Loucy (cell line): ENCODE results near the gene FMNL2.

Source experiments
- H2AFZ ChIP-seq: fragments of 200-600 bp; sonication (generic); 2 replicates; pipeline ENCODE4 v1.6.0; 2016; ENCODE audit warnings: antibody characterized with exemption, mild to moderate bottlenecking, low read length, moderate library complexity
- H3F3A ChIP-seq: fragments of 200-600 bp; 2 replicates; pipeline ENCODE4 v1.6.0; 2016; ENCODE audit warnings: antibody characterized with exemption, low read depth, mild to moderate bottlenecking
- H3K27me3 ChIP-seq: fragments of 200-600 bp; sonication (generic); 2 replicates; pipeline ENCODE4 v1.6.1; 2014; ENCODE audit warnings: low read length, mild to moderate bottlenecking; ENCODE audit not compliant: insufficient read depth, poor library complexity, severe bottlenecking
- H3K36me3 ChIP-seq: fragments of 200-600 bp; sonication (generic); 2 replicates; pipeline ENCODE4 v1.6.1; 2016; ENCODE audit warnings: low read length; ENCODE audit not compliant: insufficient read depth
- H3K4me1 ChIP-seq: fragments of 200-600 bp; sonication (generic); 2 replicates; pipeline ENCODE4 v1.5.1; 2014; ENCODE audit warnings: low read length, mild to moderate bottlenecking; ENCODE audit not compliant: insufficient read depth, poor library complexity, severe bottlenecking
- H3K4me2 ChIP-seq: fragments of 200-600 bp; sonication (generic); 2 replicates; pipeline ENCODE4 v1.6.0; 2014; ENCODE audit warnings: antibody characterized with exemption, low read length, low read depth, mild to moderate bottlenecking; ENCODE audit not compliant: poor library complexity, severe bottlenecking
- H3K4me3 ChIP-seq: fragments of 200-600 bp; sonication (generic); 2 replicates; pipeline ENCODE4 v1.5.1; 2014; ENCODE audit warnings: low read length, mild to moderate bottlenecking, mixed read lengths; ENCODE audit not compliant: poor library complexity, severe bottlenecking
- H3K79me2 ChIP-seq: fragments of 200-600 bp; sonication (generic); 2 replicates; pipeline ENCODE4 v1.6.1; 2014; ENCODE audit warnings: low read length; ENCODE audit not compliant: insufficient read depth
- H3K9ac ChIP-seq: fragments of 200-600 bp; sonication (generic); 2 replicates; pipeline ENCODE4 v1.6.0; 2014; ENCODE audit warnings: mild to moderate bottlenecking, low read depth, low read length, moderate library complexity; ENCODE audit not compliant: poor library complexity, severe bottlenecking
- H3K9me2 ChIP-seq: fragments of 200-600 bp; sonication (generic); replicated peaks from 2 replicates; pipeline ENCODE4 v1.6.1; 2016; ENCODE audit warnings: low read depth, low read length, mixed read lengths
- H3K9me3 ChIP-seq: fragments of 200-600 bp; sonication (generic); 2 replicates; pipeline ENCODE4 v1.6.1; 2014; ENCODE audit warnings: mild to moderate bottlenecking, antibody characterized with exemption, low read length, low read depth; ENCODE audit not compliant: insufficient read depth
- H4K20me1 ChIP-seq: fragments of 200-600 bp; sonication (generic); 2 replicates; pipeline ENCODE4 v1.6.0; 2014; ENCODE audit warnings: antibody characterized with exemption, low read length, mild to moderate bottlenecking; ENCODE audit not compliant: insufficient read depth, poor library complexity, severe bottlenecking
- EZH2phosphoT487 ChIP-seq: fragments of 200-600 bp; IDR thresholded peaks from 2 replicates; pipeline ENCODE4 v1.6.1; 2018; ENCODE audit warnings: antibody characterized with exemption, mild to moderate bottlenecking, moderate library complexity, borderline replicate concordance
- TF ChIP-seq, protein P1 (sequence below): fragments of 200-600 bp; sonication (generic); conservative IDR thresholded peaks from 2 replicates; pipeline ENCODE4 v1.5.1; 2014; ENCODE audit warnings: mild to moderate bottlenecking, antibody characterized with exemption, low read length

FMNL2 gene

DNA sequence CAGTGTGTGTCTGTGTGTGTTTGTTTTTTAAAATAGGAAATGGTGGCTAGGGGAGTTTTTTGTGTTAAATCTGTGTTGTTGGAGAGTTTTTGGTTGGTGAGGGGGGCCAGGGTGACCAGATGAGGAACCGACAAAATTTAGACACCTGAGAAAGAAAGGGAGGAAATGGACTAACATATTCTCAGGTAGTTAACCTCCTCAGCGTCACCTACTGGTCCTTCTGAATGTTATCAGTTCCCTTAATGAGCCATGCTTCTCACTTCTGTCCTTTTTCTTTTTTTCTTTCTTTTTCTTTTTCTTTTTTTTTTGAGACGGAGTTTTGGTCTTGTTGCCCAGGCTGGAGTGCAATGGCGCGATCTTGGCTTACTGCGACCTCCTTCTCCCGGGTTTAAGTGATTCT is 107.0 kb downstream of the FMNL2 start:
- no peak for TF ChIP-seq EZH2phosphoT487
- TF ChIP-seq, protein P1, sequence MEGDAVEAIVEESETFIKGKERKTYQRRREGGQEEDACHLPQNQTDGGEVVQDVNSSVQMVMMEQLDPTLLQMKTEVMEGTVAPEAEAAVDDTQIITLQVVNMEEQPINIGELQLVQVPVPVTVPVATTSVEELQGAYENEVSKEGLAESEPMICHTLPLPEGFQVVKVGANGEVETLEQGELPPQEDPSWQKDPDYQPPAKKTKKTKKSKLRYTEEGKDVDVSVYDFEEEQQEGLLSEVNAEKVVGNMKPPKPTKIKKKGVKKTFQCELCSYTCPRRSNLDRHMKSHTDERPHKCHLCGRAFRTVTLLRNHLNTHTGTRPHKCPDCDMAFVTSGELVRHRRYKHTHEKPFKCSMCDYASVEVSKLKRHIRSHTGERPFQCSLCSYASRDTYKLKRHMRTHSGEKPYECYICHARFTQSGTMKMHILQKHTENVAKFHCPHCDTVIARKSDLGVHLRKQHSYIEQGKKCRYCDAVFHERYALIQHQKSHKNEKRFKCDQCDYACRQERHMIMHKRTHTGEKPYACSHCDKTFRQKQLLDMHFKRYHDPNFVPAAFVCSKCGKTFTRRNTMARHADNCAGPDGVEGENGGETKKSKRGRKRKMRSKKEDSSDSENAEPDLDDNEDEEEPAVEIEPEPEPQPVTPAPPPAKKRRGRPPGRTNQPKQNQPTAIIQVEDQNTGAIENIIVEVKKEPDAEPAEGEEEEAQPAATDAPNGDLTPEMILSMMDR = no peak
- no peaks in the 10 kb centered on the region for H3K4me1 ChIP-seq
- H3K9ac ChIP-seq = no peak overlapping the region
- H2AFZ ChIP-seq = no peak overlapping the region
- H3K36me3 ChIP-seq = no peaks in the 10 kb centered on the region
- no peaks in the 10 kb centered on the region for H3K27me3 ChIP-seq
- H3K9me2 ChIP-seq = no peaks in the 10 kb centered on the region
- H3K79me2 ChIP-seq = no peaks in the 10 kb centered on the region
- H3K9me3 ChIP-seq = no peaks in the 10 kb centered on the region
- H3K4me3 ChIP-seq = no peak overlapping the region
- H4K20me1 ChIP-seq = no peaks in the 10 kb centered on the region
- H3F3A ChIP-seq = no peaks in the 10 kb centered on the region
- no peak overlapping the region for H3K4me2 ChIP-seq

DNA sequence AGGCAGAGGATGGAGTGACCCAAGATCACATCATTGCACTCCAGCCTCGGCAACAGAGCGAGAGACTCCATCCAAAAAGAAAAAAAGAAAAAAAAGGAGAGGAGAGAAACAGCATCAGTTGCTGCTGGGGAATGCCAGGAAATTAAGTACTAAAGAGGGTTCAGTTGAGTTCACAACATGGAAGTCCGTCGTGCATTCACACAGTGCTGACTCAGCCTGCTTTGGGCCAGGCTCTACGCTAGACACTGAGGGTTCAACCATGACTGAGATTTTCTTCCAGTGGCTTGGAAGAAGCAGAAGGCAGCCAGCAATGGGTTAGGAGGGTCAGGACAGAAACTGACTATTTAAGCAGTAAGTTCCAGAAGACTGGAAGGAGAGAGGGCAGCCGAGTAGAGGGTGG is 108.8 kb downstream of the FMNL2 start:
- no peaks in the 10 kb centered on the region for H3K36me3 ChIP-seq
- H3K4me2 ChIP-seq = no peak overlapping the region
- H3K79me2 ChIP-seq = no peaks in the 10 kb centered on the region
- no peaks in the 10 kb centered on the region for H4K20me1 ChIP-seq
- no peaks in the 10 kb centered on the region for H3K27me3 ChIP-seq
- H3F3A ChIP-seq = no peaks in the 10 kb centered on the region
- H3K9me3 ChIP-seq = no peaks in the 10 kb centered on the region
- H3K4me1 ChIP-seq = no peaks in the 10 kb centered on the region
- no peaks in the 10 kb centered on the region for H3K9me2 ChIP-seq
- H3K9ac ChIP-seq = no peak overlapping the region
- no peak overlapping the region for H2AFZ ChIP-seq
- no peak for TF ChIP-seq EZH2phosphoT487
- TF ChIP-seq, protein P1 = no peak
- no peak overlapping the region for H3K4me3 ChIP-seq

DNA sequence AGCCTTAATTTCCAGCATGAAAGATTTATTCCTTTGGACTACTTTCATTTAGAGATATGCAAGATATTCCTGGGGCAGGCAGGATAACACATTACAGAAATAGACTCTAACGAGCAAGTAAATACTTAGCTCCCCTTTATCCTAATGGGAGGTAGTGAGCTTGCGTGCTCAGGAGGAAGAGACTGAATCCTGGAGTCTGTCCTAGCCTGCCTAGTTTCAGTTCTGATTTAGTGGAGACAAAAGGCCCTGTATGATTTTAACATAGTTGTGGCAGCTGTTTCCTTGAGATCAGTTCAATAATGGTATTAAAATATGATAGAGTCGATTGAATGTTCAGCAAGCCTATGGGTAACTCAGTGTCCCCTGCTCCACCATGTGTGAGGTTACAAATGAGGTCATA is 109.5 kb downstream of the FMNL2 start:
- Histone ChIP-seq H4K20me1 (no peaks in the 10 kb centered on the region), H3K9ac (no peak overlapping the region), H3K27me3 (no peaks in the 10 kb centered on the region), H2AFZ (no peak overlapping the region), H3K9me2 (no peaks in the 10 kb centered on the region), H3K4me3 (no peak overlapping the region), H3K36me3 (no peaks in the 10 kb centered on the region), H3K4me1 (no peaks in the 10 kb centered on the region), H3K4me2 (no peak overlapping the region), H3K79me2 (no peaks in the 10 kb centered on the region), H3F3A (no peaks in the 10 kb centered on the region), H3K9me3 (no peaks in the 10 kb centered on the region)
- TF ChIP-seq, protein P1 = no peak
- TF ChIP-seq EZH2phosphoT487 = no peak
